ENCODE results near the gene PRR33.

Gene PRR33

DNA sequence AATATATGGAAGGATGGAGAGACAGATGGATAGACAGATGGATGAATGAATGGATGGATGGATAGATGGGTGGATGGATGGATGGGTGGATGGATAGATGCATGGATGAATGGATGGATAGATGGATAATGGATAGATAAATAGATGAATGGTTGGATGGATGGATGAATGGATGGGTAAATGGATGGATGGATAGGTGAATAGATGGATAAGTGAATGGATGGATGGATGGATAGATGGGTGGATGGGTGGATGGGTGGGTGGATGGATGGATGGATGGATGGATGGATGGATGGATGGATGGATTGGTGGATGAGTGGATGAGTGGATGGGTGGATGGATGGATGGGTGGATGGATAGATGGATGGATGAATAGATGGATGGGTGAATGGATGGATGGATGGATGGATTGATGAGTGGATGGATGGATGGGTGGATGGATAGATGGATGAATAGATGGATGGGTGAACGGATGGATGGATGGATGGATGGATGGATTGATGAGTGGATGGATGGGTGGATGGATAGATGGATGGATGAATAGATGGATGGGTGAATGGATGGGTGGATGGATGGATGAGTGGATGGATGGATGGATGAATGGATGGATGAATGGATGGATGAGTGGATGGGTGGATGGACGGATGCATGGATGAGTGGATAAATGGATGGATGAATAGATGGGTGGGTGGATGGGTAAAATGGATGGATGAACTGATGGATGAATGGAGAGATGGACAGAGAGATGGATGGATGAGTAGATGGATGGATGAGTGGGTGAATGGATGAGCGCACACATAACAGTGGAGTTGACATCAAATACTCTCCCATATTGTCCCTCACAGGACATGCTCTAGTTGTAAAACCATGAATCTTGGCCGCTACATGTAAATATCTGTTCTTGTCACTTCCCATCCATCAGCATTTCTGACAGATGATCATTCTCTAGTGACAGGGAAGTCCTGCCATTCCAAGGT is 30.0 kb downstream of the PRR33 start:
- DNase-seq, result no peak

- DNase-seq, result no peak
Measured at GRCh38 chr11:1860108-1860507, 31.6 kb downstream of the PRR33 start.

DNA sequence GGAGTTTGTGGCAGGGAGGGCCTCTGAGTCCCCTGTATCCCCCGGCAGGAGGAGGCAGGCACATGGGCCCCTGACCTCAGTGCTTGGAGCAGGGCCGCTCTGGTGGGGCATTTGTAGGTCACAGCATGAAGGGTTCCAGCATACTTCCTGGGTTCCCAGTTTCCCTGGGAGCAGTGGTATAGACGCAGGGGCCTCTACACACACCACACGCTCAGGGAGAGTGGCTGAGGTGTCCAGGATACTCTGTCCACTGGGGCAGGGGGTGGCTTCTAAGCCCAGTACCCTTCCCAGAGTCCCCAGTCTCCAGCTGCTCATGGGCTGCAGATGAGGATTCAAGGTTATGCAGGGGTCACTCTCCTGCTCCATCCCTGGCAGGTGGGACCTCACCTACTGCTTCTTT is 32.7 kb downstream of the PRR33 start:
- no peak for DNase-seq

GRCh38 chr11:1858576-1858975 is 33.1 kb downstream of the PRR33 start:
- no peak for DNase-seq

DNA sequence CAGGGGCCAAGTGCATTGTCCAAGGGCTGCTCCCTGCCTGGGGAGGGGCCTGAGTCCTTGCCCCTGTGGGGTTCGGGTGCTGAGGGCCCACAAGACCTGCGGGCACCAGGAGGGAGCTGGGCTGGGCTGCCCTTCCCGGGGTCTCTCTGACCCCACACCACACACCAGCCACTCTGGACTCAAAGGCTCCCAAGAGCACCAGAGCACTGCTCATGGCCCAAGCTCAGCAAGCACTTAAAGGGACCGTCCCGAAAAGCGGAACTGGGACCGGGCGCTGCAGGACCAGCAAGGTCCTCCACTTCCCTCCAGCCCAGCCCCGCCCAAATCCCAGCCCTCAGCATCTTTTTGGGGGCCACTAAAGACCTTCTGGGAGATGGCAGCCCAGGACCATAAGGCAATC is 33.5 kb downstream of the PRR33 start:
- DNase-seq, result peak; percentile 21

GRCh38 chr11:1857064-1857463 is 34.6 kb downstream of the PRR33 start:
- DNase-seq, result no peak

DNA sequence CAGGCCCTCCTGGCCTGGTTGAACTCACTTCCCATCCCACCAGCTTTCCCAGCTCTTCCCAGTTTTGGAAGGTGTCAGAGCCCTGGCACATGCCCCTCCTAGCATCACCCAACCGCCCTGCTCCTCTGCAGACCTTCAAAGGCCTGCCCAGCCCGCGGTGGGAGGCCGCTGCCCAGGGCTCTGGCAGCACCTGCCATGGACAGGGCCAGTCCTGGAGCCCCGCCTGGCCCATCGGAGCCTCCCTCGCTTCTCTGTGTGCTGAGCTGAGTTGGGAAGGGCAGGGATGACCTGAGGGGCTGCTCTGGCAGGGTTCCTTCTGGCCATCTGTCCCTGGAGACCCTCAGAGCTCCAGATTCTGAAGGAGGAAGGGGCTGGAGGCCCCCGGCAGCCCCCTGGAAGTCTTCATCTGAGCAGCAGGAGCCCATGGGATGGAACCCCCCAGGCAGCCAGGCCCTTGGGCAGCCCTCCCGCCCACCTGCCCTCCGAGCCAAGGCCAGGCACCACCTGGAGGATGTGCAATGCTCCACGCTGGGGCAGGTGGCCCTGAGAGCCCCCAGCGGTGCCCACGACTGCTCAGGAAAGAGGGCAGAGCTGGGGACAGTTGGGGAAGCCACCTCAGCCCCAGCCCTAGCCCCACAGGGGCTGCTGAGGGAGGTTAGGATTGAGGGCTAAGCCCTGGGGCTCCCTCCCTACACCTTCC is 35.2 kb downstream of the PRR33 start:
- DNase-seq, result no peak

- no peak for DNase-seq
Measured at GRCh38 chr11:1855886-1856265, 35.8 kb downstream of the PRR33 start.

DNA sequence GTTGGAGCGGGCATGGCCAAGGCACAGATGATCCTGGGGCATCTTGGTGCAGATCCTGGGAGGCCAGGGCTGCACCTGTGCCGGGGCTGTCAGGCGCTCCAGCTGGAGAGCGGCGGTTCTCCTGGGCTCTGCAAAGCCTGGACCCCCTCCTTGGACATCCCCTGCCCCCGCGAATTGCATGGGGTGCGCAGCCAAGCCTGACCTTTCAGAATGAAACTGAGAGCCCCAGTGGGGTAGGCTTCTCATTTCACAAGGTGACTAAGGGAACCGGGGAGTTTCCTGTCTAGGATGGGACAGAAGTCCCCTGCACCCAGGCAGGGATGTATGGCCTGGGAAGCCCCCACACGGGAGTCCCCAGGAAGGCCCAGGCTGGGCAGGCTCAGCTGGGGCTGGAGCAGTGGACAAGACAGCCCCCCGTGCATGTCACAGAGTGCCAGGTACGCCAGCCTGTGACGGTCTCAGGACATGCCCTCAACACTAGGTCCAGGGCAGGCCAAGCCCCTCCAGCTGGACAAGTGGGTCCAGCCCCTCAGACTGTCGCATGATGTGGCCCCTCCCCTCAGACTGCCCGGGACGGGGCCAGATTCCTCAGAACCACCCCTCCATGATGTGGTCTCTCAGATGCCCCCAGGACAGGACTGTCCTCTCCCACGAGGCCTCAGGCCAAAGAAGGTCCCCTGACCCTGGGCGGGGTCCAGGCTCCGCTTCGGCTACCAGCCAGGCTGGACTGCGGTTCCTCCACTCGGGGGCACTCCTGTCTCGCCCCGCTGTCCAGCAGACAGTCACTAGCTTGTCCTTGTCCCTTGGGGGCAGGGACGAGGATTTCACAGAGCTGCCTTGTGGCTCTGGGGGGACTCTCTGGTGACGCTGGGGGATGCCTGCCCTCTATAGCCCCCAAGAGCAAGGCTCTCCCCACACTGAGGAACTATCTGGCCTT is 36.5 kb downstream of the PRR33 start:
- DNase-seq, result no peak

DNA sequence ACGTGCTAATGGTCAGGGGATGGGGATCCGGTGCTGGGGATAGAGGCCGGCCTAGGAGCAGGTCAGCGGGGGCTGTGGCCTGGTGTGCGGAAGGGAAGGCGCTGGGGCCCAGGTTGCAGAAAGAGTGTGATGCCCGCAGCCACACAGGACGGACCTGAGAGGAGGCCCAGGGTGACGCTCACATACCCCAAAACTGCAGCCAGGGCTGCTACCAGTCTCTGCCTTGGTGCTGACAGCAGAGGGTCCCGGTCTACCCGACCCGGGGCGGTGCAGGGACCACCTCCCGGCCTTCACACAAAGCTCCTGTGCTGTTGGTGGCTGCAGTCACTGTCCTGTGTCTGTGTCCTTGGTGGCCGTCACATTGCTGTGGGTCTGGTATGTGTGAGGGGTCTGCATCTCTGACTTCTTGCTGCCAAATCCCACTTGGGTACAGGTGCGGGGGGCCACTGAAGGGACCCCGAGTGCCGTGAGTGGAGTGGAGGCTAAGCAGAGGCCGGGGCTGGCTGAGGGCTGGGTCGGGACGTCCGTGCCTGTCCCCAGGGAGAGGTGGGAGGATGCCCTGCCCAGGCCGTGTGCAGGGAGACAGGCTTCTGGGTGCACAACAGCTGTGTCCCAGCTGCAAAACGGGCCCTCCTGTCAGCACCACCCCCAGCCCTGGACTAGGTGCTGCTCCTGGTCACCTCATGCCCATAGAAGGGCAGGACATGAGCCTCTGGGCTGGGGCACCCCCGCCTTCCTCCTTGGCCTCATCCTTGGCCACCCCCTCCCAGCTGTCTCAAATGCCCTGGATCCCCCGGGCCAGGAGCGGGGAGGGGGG is 37.4 kb downstream of the PRR33 start:
- DNase-seq, result no peak

DNA sequence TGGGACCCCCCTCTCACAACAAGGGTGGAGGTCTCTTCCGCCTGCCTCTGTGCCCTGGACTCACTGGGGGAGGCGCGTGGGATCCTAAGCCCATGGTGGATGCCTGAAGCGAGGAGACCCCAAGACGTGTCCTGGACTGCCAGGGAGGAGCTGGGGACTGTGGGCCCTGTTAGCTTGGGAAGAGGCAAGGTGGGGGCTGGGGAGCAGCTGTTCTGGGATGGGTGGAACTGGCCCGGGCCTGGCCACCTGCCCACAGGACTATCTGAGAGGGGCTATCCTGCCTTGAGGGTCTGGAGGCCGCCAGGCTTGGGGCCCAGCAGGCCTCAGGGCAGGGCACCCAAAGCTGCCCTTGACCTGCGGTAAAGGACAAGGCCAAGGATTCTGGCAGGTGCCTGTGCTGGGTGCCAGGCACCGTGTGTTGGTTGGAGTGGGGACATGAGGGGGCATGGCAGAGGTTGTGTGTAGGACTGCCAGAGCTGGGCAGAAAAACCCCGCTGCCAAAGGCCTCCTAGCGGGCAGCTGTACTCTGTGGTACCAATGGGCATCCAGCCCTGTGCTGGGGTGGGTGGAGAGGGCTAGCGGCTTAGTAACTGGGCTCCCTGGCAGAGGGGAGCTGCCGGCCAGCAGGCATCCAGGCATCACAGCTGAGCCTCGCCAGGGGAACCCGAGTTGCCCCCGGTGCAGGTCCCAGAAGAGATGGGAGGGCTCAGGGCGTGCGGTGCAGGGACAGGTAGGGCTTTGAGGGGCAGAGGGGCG is 38.1 kb downstream of the PRR33 start:
- DNase-seq, result no peak

DNA sequence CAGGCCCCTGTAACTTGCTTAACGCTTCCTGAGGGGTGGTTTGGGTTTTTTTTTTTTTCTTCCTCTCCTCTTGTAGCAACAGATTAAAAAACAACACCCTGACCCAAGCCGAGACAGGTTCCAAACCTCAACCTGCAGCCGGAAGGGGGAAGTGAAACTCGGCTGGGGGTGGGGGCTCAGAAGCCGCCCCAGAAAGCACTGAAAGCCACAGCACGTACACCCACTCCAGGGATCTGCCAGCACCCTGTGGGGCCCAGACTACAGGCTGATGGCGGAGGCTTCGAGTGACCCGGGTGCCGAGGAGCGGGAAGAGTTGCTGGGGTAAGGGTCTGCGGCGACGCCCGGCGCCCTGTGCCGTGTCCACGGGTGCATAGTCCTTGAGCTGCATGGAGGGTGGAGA is 38.8 kb downstream of the PRR33 start, which contains the start of gene LSP1:
TSS of gene LSP1 (plus strand) at position 208 of the 400 bp plus-strand sequence. CDS start at position 269, 61 bp downstream.
- DNase-seq, result peak; percentile 88

GRCh38 chr11:1852271-1852876 is 39.3 kb downstream of the PRR33 start:
- DNase-seq, result no peak

- no peak for DNase-seq
Measured at GRCh38 chr11:1851468-1852180, 40.1 kb downstream of the PRR33 start.

GRCh38 chr11:1848640-1849430 is 42.9 kb downstream of the PRR33 start:
- DNase-seq, result no peak

- DNase-seq, result no peak
Measured at GRCh38 chr11:1847926-1848639, 43.6 kb downstream of the PRR33 start.

- DNase-seq, result no peak
Measured at GRCh38 chr11:1847006-1847735, 44.5 kb downstream of the PRR33 start.

- no peak for DNase-seq
Measured at GRCh38 chr11:1846453-1846932, 45.2 kb downstream of the PRR33 start.
